Body of pancreas (tissue), 4 donors: ENCODE results near the gene VPS16.

Experiments
- POLR2A ChIP-seq, 3 donors: fragments of 450-650 bp; IDR thresholded peaks; one replicate each; pipeline ENCODE4 v1.6.1; 2016; ENCODE audit warnings: antibody characterized with exemption in 3 of 3, mild to moderate bottlenecking in 2 of 3
- TF ChIP-seq, protein P1 (sequence below), 7 experiments: fragments of 450-650 bp in 4 of 7; fragments of 200-600 bp in 3 of 7; sonication (generic) in 3 of 7; IDR thresholded peaks; one replicate each; pipeline ENCODE4 v1.5.1; 2016 to 2019; ENCODE audit warnings: antibody characterized with exemption in 7 of 7

DNA sequence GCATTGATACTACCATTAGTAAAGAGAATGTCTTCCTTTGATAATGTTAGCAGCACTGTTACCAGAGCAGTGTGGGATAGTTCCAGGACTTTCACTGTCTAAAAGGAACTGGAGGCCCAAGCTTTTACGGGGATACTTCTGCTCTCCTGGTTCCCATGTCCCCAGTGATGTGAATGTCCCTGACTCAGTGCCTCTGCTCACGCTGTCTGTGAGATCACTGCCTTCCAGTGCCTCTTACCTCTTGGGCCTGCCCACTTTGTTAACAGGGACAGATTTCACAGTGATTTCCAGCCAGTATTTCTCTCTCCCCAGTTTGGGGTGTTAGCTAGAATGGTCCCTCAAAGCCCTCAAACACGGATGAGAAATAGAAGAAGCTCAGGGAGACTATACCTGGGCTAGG, 47.2 kb downstream of the VPS16 start:
- TF ChIP-seq, protein P1, sequence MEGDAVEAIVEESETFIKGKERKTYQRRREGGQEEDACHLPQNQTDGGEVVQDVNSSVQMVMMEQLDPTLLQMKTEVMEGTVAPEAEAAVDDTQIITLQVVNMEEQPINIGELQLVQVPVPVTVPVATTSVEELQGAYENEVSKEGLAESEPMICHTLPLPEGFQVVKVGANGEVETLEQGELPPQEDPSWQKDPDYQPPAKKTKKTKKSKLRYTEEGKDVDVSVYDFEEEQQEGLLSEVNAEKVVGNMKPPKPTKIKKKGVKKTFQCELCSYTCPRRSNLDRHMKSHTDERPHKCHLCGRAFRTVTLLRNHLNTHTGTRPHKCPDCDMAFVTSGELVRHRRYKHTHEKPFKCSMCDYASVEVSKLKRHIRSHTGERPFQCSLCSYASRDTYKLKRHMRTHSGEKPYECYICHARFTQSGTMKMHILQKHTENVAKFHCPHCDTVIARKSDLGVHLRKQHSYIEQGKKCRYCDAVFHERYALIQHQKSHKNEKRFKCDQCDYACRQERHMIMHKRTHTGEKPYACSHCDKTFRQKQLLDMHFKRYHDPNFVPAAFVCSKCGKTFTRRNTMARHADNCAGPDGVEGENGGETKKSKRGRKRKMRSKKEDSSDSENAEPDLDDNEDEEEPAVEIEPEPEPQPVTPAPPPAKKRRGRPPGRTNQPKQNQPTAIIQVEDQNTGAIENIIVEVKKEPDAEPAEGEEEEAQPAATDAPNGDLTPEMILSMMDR (IDR thresholded peaks at IDR 0.05), result no peak
- TF ChIP-seq POLR2A (IDR thresholded peaks at IDR 0.05), result no peak
